Suprapubic skin (tissue), 4 donors: ENCODE data around the gene ADAD2. TPM values are rescaled to one million over a fixed set of nuclear protein-coding genes. Genes with fewer than 3 reads are reported as not detected.

Experiments used
- DNase-seq, 2 donors: peaks; one replicate each; pipeline ENCODE4 v3.0.0-alpha.2; 2019; ENCODE audit warnings: low spot score in 2 of 2
- H3K27ac ChIP-seq: fragments of 200-600 bp; sonication (generic); one replicate; pipeline ENCODE4 v1.5.1; 2019
- H3K27me3 ChIP-seq: fragments of 200-600 bp; sonication (generic); one replicate; pipeline ENCODE4 v1.5.1; 2019
- H3K36me3 ChIP-seq: fragments of 200-600 bp; sonication (generic); one replicate; pipeline ENCODE4 v1.5.1; 2019
- H3K4me1 ChIP-seq: fragments of 200-600 bp; sonication (generic); one replicate; pipeline ENCODE4 v1.5.1; 2019
- H3K4me3 ChIP-seq: fragments of 200-600 bp; sonication (generic); one replicate; pipeline ENCODE4 v1.5.1; 2019; ENCODE audit warnings: mild to moderate bottlenecking
- H3K9me3 ChIP-seq: fragments of 200-600 bp; sonication (generic); one replicate; pipeline ENCODE4 v1.5.1; 2019
- CTCF ChIP-seq, 2 donors: fragments of 200-600 bp in 1 of 2; fragments of 450-650 bp in 1 of 2; sonication (generic) in 1 of 2; IDR thresholded peaks; one replicate each; pipeline ENCODE4 v1.5.1; 2016 to 2019; ENCODE audit warnings: antibody characterized with exemption in 2 of 2, mild to moderate bottlenecking in 1 of 2, moderate library complexity in 1 of 2
- EP300 ChIP-seq: sonication (generic); formaldehyde crosslinking; IDR thresholded peaks from one replicate; pipeline ENCODE4 v1.6.1; 2017; ENCODE audit warnings: antibody characterized with exemption
- POLR2A ChIP-seq, 2 donors: fragments of 450-650 bp; IDR thresholded peaks; one replicate each; pipeline ENCODE4 v1.6.1; 2017; ENCODE audit warnings: antibody characterized with exemption in 2 of 2, mild to moderate bottlenecking in 2 of 2, moderate library complexity in 2 of 2
- POLR2AphosphoS5 ChIP-seq, 3 donors: sonication (generic); formaldehyde crosslinking; IDR thresholded peaks; one replicate each; pipeline ENCODE4 v1.6.1; 2017; ENCODE audit warnings: antibody characterized with exemption in 3 of 3
- WGBS: methylation state at CpG from one replicate; pipeline ENCODE4 v1.1.5; 2018; 5-methylcytosine and 5-hydroxymethylcytosine counted together
- total RNA-seq, 4 donors: library from RNA; depleted of rRNA; stranded (reverse); fragments of >200 nt; gene quantifications; one replicate each; pipeline ENCODE4 v1.1.0, GENCODE V29; 2016

Gene ADAD2
- total RNA-seq, 4 donors from 2014 or later: 1.9 to 2.6 (median 2.4) TPM; not detected in 1

GRCh38 chr16:84220851-84221250 is 29.9 kb downstream of the ADAD2 start:
- Histone ChIP-seq H3K9me3 (no peaks in the 10 kb centered on the region), H3K4me1 (no peaks in the 10 kb centered on the region), H3K4me3 (no peak overlapping the region), H3K36me3 (no peaks in the 10 kb centered on the region), H3K27me3 (no peaks in the 10 kb centered on the region), H3K27ac (no peak overlapping the region)
- DNase-seq: no peak
- 88% methylated on average over 1 of the region's 1 CpG for WGBS
- TF ChIP-seq POLR2AphosphoS5 (IDR thresholded peaks at IDR 0.05) (no peak), CTCF (IDR thresholded peaks at IDR 0.05) (no peak), POLR2A (IDR thresholded peaks at IDR 0.05) (no peak), EP300 (no peak)

DNA sequence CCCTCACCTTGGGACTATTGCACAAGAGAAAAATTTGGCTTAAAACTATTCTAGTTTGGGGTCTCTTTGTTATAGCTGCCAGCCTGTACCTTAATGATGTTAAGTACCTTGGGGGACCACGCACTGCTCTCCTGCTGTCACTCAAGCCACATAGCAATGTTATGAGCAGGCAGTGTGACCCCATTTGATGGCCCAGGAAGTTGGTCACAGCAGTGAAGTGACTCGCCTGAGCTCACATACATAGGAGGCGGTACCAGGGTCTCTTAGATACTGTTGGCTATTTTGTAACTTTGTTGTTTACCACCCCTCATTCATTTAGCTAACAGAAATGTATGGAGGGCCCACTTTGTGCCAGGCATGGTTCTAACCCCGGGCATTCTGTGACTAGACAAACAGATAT is 32.5 kb downstream of the ADAD2 start:
- WGBS: 76% methylated on average over 4 of the region's 4 CpGs
- Histone ChIP-seq H3K27me3 (no peaks in the 10 kb centered on the region), H3K27ac (no peak overlapping the region), H3K4me3 (no peak overlapping the region), H3K9me3 (no peaks in the 10 kb centered on the region), H3K36me3 (no peaks in the 10 kb centered on the region), H3K4me1 (peaks cover 10% of the 10 kb centered on the region)
- no peak for DNase-seq
- no peak for TF ChIP-seq POLR2A (IDR thresholded peaks at IDR 0.05)
- no peak for TF ChIP-seq CTCF (IDR thresholded peaks at IDR 0.05)
- no peak for TF ChIP-seq EP300
- TF ChIP-seq POLR2AphosphoS5 (IDR thresholded peaks at IDR 0.05): no peak

GRCh38 chr16:84224554-84224953 is 33.6 kb downstream of the ADAD2 start:
- H3K4me1 ChIP-seq: peaks cover 14% of the 10 kb centered on the region

DNA sequence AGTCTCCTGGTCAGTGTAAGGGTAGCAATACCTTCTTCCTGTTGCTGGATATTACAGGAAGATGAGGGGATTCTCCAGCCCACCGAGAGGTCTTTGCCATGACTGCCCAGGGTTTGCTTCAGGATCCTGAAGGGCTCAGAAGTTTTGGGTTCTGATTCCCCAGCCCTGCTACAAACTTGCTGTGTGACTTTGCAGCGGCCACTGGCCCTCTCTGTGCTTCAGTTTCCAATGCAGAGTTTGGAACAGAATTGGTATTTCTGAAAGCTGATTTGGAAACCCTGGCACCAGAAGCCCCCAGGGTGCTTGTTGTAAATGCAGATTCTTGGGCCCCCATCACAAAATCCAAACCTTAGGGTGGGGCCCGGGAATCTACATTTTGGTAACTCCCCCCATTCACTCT is 34.2 kb downstream of the ADAD2 start:
- WGBS: 93% methylated on average over 2 of the region's 3 CpGs

More at GRCh38 chr16:84224554-84224953, 33.6 kb downstream of the ADAD2 start:
- no peaks in the 10 kb centered on the region for H3K9me3 ChIP-seq
- H3K27me3 ChIP-seq: no peaks in the 10 kb centered on the region
- no peak for DNase-seq
- no peaks in the 10 kb centered on the region for H3K36me3 ChIP-seq
- 93% methylated on average over 3 of the region's 3 CpGs for WGBS
- no peak overlapping the region for H3K27ac ChIP-seq
- TF ChIP-seq POLR2A (IDR thresholded peaks at IDR 0.05) (no peak), EP300 (no peak), CTCF (IDR thresholded peaks at IDR 0.05) (no peak), POLR2AphosphoS5 (IDR thresholded peaks at IDR 0.05) (no peak)
- H3K4me3 ChIP-seq: no peak overlapping the region

DNA sequence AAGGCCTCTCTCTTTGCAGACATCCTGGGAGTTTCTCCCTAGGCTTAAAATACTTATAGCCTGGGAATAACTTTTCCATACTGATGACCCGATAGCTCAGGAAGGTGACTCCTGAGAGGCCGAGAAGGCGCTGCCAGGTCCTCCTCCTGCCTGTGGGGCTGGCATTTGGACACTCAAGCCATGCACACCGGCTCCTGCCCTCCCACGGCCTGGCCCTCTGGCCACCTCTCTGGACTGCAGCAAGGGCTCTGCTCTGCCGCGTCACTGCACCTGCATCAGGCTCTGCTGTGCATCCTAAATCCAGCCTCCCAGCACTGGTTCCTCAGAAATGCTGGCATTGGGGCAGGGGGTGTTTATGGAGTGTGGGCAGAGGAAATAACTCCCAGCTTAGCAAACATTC is 34.6 kb downstream of the ADAD2 start:
- Histone ChIP-seq H3K27ac (no peak overlapping the region), H3K4me1 (peaks cover 14% of the 10 kb centered on the region)
- DNase-seq: no peak

More for the DNA sequence above, 34.2 kb downstream of the ADAD2 start:
- no peak overlapping the region for H3K4me3 ChIP-seq
- no peaks in the 10 kb centered on the region for H3K27me3 ChIP-seq
- no peaks in the 10 kb centered on the region for H3K36me3 ChIP-seq
- no peaks in the 10 kb centered on the region for H3K9me3 ChIP-seq
- H3K4me1 ChIP-seq: peaks cover 14% of the 10 kb centered on the region
- DNase-seq: no peak
- no peak overlapping the region for H3K27ac ChIP-seq
- no peak for TF ChIP-seq EP300

More for the DNA sequence above, 34.6 kb downstream of the ADAD2 start:
- WGBS: 94% methylated on average over 7 of the region's 7 CpGs
- no peak overlapping the region for H3K4me3 ChIP-seq
- H3K27me3 ChIP-seq: no peaks in the 10 kb centered on the region
- no peaks in the 10 kb centered on the region for H3K36me3 ChIP-seq
- no peaks in the 10 kb centered on the region for H3K9me3 ChIP-seq
- no peak for TF ChIP-seq POLR2AphosphoS5 (IDR thresholded peaks at IDR 0.05)
- no peak for TF ChIP-seq POLR2A (IDR thresholded peaks at IDR 0.05)
- TF ChIP-seq EP300: no peak
- no peak for TF ChIP-seq CTCF (IDR thresholded peaks at IDR 0.05)
